Fibroblast of the conjunctiva (primary cell): Measurements from ENCODE around the gene MYO16.
"Not testable (repeated sequence)": the region's sequence is repeated elsewhere in the genome, so short reads cannot be mapped to it uniquely, and the experiment has no call there.

Experiments
- DNase-seq: peaks from one replicate; pipeline ENCODE4 v3.0.0-alpha.2; 2010; ENCODE audit warnings: low read depth

MYO16 gene

GRCh38 chr13:108981407-108981806, 352.0 kb downstream of the MYO16 start:
- no peak for DNase-seq

DNA sequence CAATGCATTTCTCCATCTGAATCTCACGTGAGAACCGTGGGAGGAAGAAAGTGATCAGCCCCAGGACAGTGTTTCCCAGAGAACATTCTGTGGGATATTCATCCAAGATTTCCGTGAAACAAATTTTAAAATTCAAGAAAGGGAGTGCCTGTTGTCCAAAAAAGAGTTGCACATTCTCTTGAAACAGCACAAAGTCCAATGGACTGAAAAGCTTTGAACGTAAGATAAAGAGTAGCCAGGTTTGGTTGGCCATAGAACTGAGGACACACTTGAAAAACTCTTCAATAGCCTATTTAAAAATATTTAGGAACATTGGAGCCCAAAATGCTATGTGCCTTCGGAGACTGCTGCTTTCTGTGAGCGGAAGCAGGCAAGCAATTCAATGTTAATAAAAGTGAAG, 353.9 kb downstream of the MYO16 start:
- DNase-seq, result no peak

DNA sequence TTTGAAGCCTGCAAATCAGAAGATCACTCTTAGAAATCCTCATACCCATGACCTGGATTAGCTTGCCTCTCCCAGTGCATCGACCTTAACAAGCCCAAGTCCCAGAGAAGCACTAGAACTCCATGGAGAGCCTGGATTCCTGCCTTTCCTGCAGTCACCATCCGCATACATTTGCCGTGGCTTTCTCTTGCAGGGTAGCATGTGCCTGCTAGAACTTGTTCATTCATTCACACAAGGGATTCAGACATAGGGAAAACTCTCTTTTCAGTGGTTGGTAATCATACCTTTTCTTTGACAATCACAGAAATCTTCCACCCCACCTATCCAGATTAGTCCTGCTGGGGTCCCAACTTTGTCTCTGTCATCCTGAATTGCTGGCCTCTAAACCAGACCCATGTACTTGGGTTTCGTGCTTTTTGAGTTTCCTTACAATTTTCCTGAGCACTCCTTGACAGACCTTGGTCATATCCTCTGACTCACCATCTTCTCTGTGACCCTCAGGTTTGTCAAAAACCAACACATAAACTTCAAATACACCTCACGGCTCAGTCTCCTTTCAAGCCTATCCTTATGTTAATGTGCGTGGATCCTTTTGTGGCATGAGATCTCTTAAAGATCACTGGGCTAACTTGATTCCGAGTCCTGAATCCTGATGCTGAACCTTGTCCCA, 355.0 kb downstream of the MYO16 start:
- no peak for DNase-seq

DNA sequence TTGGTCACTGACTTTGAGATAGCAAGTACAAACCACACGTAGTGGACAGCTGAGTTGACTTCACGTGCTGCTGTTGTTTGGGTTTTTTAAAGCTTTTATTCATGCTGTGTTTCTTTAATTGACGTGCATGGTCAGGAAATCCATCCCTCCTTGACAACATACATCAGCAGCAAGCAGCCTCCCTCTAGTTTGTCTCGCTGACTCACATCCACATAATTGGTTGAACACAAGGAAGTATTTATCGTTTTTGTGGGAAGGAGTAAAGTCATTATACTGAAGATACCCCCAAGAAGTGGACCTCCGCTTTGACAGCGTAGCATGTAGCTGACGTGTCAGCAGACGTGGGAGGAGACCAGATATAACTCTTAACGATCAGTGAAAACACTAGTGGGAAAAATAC, 355.8 kb downstream of the MYO16 start:
- no peak for DNase-seq

GRCh38 chr13:108987517-108987916, 358.1 kb downstream of the MYO16 start:
- DNase-seq, result peak; percentile 61

- no peak for DNase-seq
These were observed 358.5 kb downstream of the MYO16 start for GRCh38 chr13:108987944-108988343.

DNA sequence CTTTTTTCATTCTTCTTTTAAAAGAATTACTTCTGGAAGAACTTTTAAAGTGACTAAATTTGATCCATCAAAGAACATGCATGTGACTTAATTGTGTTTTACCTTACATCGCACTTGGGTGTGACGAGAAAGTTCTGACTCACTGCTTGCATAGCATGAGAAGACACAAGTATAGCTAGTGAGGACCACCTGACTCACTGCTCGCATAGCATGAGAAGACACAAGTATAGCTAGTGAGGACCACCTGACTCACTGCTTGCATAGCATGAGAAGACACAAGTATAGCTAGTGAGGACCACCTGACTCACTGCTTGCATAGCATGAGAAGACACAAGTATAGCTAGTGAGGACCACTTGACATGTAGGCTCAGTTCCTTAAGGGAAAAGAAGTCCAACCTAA, 362.0 kb downstream of the MYO16 start:
- not testable (repeated sequence) for DNase-seq

- no peak for DNase-seq
These were observed 363.9 kb downstream of the MYO16 start for GRCh38 chr13:108993346-108993745.

DNA sequence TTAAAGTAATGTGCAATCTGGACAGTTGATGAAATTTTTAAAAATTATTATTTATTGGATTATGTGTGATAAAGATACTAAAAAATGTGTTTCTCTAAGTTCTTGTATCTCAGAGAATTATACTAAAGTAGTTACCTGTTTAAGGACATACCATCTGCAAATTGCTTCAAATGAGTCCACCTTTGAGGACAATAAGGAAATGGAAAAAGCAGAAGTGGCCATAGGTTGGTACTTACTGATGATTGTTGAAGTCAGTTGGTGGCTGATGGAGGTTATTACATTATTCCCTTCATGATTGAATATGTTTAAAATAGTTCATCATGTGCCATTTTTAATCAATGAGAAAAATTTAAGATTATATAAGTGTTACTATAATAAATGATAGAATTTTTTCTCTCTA, 367.0 kb downstream of the MYO16 start:
- DNase-seq, result no peak

DNA sequence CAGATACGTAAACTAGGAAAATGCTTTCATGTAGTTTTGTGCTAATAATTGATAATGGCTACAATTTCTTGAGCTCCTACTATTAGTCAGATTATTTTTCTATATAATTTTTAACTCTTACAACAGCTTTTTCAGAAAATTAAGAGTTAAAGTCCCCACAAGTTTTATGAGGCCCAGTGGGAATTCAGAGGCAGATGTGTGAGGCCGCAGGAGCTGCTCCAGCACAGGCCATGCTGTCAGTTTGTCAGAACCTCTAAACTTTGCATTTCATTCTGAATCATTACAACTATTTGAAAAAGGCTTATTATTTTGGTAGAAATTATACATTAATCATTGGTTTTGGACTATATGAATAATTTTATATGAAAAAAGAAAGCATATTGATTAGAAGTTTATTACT, 370.8 kb downstream of the MYO16 start:
- no peak for DNase-seq

DNA sequence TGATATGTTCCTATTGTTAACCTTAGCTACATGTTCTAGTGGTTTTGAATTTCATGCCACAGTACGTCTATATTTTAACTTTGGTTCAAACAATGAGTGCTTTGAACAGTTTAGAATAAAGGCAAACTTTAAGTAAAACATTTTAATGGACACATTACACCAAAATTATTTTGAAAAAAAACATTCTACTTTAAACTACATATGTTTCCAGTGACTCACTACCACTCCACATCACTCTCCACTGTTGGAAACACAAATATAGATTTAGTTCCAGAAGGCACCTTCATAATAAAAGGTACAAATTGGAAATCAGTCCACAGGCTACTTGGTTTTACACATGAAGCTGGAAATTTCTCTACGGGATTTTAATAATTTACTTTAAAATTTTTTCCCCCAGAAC, 373.5 kb downstream of the MYO16 start:
- DNase-seq, result no peak

DNA sequence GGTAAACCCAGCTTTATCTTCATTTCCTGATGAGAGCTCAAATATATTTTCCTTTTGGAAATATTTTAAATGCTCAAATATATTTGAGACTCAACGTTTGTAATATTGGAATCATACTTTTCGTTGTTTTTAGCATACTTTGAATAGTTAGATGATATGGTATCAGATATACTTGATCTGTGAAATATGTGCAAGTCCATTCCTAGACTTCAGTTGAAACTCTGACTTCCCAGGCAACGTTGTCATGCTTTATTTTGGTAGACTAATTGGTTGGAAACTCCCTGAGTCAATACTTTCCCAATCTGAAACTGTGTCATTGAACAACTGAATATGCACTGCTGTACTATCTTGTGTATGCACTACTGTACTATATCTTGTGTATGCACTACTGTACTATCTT, 378.5 kb downstream of the MYO16 start:
- no peak for DNase-seq

- DNase-seq, result no peak
These were observed 380.3 kb downstream of the MYO16 start for GRCh38 chr13:109009756-109010155.

DNA sequence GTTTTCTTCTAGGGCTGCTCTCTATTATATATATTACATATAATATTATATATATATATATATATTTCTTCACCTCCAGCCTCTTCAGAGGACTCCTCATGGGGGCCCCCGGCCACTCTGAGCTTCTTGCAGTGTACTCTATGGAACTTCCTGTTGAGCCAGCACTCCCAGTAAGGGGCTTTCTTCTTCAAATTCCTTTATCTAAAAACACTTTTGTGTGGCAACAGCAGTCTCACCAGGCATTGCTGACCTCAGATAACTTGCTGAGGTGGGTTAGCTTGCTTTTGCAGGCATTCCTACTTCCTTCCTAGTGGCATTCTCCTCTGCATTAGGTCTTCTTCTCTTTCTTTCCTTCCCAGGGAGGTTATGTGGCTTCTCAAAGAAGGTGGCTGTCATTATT, 381.5 kb downstream of the MYO16 start:
- DNase-seq, result no peak

DNA sequence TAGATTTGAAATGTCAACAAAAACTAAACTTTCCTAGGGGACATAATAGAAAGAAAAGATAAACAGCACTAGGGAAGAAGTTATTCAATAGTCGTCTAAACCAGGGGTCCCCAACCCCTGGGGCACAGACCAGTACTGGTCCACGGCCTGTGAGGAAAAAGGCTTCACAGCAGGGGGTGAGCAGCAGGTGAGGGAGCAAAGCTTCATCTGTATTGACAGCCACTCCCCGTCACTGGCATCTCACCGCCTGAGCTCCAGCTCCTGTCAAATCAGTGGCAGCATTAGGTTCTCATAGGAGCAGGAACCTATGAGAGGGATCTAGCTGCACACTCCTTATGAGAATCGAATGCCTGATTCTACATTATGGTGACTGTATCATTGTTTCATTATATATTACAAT, 382.7 kb downstream of the MYO16 start:
- DNase-seq, result no peak

- DNase-seq, result no peak
These were observed 392.1 kb downstream of the MYO16 start for GRCh38 chr13:109021558-109021957.

GRCh38 chr13:109024611-109025010, 395.2 kb downstream of the MYO16 start:
- no peak for DNase-seq

GRCh38 chr13:109026266-109026665, 396.9 kb downstream of the MYO16 start:
- no peak for DNase-seq

GRCh38 chr13:109028624-109029023, 399.2 kb downstream of the MYO16 start:
- no peak for DNase-seq

DNA sequence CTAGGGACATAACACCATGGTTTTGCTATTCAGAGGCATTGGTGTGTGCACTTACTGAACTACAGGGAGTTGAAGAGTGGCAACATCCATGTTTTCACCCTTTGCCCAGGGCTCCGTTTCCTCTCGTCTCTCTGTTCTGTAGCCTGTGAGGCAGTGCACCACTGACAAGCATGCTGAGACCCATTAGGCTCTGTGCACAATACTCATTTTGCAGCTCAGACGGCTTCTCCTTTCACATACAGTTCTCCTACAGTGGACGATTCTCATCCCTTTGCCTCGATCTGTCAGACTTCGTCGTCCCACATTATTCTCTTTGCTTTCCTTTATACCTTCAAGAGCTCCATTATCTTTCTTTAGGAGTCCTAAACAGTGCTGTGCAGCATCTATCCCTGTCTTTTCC, 403.7 kb downstream of the MYO16 start:
- no peak for DNase-seq

GRCh38 chr13:109036078-109036780, 406.8 kb downstream of the MYO16 start:
- DNase-seq, result no peak

GRCh38 chr13:109043636-109044035, 414.2 kb downstream of the MYO16 start:
- no peak for DNase-seq

DNA sequence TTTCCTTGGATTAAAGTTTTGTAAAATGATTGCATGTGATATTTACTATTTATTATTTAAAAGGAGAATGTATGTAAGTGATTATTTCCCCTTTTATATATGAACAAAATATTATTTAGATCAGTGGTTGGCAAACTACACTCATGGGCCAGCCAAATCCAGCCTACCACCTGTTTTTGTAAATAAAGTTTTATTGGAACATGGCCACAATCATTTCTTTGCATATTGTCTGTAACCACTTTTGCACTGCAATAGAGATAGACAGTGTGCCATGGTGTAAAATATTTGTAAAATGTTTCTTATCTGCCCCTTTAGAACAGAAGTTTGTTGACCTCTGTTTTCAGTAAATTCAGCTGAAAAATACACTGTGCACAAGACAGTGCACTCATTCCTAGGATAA, 426.4 kb downstream of the MYO16 start:
- DNase-seq, result no peak

DNA sequence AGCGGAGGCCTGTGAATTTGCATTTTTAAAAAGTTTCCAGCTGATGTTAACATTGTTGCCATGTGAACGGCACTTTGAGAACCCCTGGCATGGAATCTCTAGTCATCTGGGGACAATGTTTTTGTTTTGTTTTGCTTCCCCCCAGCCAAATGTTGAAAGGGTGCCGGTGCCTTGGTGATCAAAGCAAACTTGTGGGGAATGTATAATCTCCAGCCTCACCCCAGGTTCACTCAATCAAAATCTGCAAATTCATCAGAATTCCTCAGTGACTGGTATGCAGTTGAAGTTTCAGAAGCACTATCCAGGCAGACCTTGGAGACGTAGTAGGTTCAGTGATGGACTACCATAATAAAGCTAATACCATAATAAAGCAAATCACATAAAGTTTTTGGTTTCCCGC, 428.7 kb downstream of the MYO16 start:
- no peak for DNase-seq
